ENCODE data around the gene STOX2.

DNA sequence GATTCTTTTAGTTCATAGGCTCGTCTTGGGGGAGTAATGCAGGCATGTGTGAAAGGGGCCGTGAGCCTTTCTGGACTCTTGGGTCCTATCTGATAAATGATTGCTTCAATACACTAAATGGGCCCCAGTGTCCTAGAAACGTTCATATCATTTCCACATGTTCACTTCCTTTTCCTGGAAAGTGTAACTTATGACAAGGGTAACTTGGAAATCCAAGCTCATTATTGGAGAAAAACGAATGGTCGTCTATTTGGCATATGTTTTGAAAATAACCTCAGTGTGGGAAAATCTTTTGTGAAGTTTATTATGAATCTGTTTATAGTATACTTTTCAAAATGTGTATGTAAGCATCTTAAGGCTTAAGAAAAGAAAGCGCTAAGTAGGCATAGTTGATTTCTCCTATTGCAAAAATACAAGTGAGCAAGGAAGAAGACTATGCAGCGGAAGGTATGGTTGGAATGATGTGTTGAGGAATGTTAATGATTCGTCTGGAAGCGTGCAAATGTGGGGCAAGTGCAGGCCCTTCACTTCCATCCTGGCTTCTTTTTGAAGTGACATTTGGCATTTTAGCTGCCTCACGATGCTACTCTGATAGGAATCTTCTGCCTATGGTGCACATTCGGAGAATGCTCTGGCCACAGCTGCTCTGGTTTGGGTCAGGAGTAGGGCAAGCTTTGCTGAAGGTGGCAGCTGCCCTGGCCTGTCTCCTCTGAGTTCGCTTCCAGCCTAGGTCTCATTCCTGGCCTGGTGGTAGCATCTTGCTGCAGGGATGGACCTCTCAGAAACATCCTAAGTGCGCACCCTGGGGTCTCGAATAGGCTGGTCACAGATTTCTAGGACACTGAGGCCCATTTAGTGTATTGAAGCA lies 49.5 kb upstream of the STOX2 start:
- TF ChIP-seq POLR2AphosphoS5 (IDR thresholded peaks at IDR 0.05; ENCODE audit: low read depth, low read length) (no peak), SIN3A (IDR thresholded peaks at IDR 0.05; ENCODE audit: borderline replicate concordance, insufficient read depth, low read length) (no peak), TAF1 (IDR thresholded peaks at IDR 0.05; ENCODE audit: borderline replicate concordance, insufficient read depth, low read length) (no peak)
